D341Med (cell line): ENCODE data around the gene KLHL14.
A peak's percentile ranks its signal among the peaks of the same experiment; 100 is the strongest.
"Not testable (repeated sequence)": the region's sequence is repeated elsewhere in the genome, so short reads cannot be mapped to it uniquely, and the experiment has no call there.

Experiments used
- DNase-seq: peaks from one replicate; pipeline ENCODE4 v3.0.0; 2012; ENCODE audit warnings: low spot score

The KLHL14 gene

DNA sequence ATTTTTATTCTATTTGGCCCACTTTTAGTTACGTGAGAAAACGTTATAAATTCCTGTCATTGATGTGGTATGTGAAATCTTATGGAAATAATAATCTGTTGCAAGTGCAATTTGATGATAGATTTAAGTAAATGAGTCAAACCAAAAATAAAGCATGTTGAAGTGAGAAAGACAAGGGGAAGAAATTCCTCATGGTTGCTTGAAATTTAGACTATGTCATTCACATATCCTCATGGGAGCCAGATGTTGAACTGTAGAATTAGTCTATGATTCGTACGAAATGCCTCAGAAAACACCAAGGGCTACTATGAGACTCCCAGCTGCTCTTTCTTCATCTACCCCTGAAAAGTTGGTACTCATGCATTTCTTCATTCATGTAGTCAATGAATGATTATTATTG, 55.7 kb downstream of the KLHL14 start:
- DNase-seq, result no peak

DNA sequence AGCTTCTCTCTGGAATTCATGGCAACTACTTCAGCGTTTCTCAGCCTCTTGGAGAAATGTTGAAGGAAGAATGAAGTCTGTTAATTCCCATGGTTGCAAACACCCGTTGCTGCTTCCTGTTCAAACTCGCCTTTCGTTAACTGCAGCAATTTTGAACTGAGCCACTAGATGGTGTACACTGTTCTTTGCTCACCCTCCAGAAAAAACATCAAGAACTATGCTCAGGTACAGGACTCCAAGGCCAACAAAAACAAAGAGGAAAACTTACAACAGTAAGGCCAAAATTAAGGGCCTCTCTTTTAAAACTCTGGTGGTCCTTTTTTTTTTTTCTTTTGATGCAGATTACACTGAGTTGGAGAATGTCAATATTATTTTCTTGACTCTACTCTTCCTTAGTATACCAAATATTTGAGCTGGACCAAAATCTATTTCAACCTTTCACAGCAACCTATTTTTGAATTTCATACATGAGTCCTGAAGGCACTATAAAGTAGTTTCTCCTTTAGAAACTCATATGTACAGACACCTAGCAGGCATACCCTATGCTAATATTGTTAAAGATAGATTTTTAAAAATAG, 58.2 kb downstream of the KLHL14 start:
- DNase-seq, result peak; percentile 73

GRCh38 chr18:32712860-32713259, 60.0 kb downstream of the KLHL14 start:
- DNase-seq, result no peak

GRCh38 chr18:32711862-32712261, 61.0 kb downstream of the KLHL14 start:
- no peak for DNase-seq

- DNase-seq, result no peak
Observed at GRCh38 chr18:32707586-32707985, 65.2 kb downstream of the KLHL14 start.

DNA sequence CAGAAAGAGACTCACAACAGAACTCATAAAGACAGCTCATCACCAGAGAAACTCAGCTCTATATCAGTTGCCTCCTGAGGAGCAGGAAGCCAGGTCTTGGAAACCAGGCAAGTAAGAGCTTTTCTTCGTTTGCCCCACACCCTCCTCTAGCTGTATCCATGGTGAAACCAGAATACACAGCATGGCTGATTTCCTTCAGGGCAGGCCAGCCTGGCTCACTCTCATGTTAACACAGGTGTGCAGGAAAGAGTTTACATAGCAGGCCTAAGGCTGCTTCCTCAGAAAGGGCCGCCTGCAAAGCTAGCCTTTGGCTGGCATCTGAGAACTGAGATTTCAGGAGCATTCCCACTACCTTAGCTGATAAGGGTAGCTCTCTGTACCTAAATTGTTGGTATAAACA, 65.7 kb downstream of the KLHL14 start:
- DNase-seq, result no peak

DNA sequence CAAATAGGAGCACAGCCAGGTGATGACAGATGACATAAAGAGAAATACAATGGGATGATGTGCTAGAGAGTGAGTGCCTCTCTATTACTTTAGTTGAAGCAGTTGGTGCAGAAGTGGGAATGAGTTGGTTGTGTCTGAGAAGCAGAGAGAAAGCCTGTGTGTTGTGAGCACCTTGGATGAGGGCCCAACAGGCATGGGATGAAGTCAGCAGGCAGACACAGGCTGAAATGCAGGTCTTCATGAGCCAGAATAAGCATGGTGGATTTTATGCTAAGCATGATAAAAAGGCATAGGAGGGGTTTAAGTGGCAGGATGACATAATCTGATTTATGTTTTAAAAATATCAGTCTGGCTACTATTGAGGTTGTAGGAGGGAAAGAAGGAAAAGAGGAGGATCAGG, 71.5 kb downstream of the KLHL14 start:
- no peak for DNase-seq

DNA sequence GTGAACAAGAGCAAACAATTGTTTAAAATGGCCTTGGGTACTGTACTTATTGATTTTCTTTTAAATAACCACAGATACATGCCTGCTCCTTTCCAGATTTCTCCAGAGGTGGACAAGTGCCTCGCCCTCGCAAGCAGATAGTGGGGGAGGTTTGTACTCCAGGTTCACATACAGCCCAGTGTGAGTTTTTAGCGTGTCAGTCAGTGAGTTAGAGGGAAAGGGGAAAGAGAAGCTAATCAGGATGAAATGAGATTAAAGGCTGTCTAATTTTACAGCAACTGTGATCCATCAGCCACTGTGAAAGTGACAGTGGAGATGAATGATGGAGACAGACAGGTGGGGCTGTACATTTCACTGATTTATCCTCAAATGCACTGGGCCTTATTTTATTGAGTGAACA, 74.7 kb downstream of the KLHL14 start:
- DNase-seq, result no peak

- no peak for DNase-seq
Observed at GRCh38 chr18:32696376-32696775, 76.4 kb downstream of the KLHL14 start.

- no peak for DNase-seq
Observed at GRCh38 chr18:32695534-32695933, 77.3 kb downstream of the KLHL14 start.

- DNase-seq, result no peak
Observed at GRCh38 chr18:32688821-32689220, 84.0 kb downstream of the KLHL14 start.

DNA sequence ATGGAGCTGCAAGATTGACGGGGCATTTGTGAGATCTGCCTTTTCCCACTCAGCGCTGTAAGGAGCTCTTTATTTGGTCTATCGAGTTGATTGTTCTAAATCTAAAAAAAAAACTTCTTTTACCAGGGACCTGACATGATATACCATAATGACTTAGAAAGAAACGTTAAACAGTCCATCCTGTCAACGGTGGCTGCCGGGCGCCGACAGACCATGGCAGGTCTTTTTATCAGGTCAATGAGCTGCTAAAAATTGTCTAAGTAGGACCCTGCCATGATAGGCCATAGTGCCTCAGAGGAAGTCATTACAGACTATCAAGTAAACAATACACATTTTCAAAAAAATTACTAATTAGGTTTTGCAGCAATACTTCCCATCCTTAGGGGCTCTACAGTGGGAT, 87.9 kb downstream of the KLHL14 start:
- DNase-seq, result no peak

- no peak for DNase-seq
Observed at GRCh38 chr18:32684096-32684495, 88.7 kb downstream of the KLHL14 start.

DNA sequence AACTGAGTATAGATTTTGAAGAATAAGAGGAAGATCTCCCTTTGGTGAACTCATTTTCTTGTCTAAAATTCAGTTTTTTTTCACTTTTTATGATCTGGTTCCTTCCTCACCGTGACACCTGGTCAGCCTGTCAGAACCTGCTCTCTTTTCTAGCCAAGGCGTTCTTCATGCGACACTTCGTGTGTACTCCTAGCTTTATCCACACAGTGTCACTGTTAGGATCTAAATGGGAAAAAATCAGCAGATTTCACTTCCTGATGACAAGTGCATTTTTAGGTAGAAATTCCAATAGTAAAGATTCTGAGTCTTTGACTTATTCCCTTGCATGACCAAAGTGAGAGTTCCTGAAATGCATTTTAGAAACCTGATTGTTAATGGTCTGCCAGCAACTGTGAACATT, 89.8 kb downstream of the KLHL14 start:
- no peak for DNase-seq

- no peak for DNase-seq
Observed at GRCh38 chr18:32677578-32677977, 95.2 kb downstream of the KLHL14 start.

DNA sequence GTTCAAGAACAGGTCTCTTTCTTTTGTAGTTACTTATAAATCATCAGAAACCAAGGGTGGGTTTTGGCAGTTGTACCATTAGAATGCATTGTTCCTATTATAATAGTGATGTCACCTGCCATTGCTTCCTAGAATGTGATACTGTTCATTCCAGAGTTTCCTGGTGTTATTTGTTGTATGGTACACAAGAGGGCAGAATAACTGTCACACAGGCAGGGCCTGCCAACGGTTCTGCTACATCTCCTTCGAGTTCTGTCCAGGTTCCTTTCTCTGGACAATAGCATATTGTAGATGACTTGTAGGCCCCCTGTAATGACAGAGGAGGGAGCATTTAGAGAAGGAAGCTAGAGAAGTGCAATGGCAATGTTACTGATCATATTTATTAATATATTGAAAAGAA, 98.3 kb downstream of the KLHL14 start:
- peak; percentile 54 for DNase-seq

GRCh38 chr18:32672398-32672797, 100.4 kb downstream of the KLHL14 start:
- no peak for DNase-seq

DNA sequence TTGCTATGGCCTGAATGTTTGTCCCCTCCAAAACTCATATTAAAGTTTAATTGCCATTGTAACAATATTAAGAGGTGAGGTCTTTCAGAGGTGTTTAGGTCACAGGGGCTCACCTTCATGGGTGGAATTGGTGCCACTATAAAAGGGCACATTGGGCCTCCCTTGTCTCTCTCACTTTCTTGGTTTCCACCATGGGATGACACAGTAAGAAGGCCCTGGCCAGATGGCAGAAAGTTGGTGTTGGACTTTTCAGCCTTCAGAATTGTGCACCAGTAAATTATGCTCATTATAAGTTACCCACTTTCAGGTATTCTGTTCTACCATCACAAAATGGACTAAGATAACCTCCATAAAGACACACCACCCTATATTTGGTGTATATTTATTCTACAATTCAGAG, 102.1 kb downstream of the KLHL14 start:
- DNase-seq, result no peak

GRCh38 chr18:32669549-32670165, 103.2 kb downstream of the KLHL14 start:
- peak; percentile 44 for DNase-seq

DNA sequence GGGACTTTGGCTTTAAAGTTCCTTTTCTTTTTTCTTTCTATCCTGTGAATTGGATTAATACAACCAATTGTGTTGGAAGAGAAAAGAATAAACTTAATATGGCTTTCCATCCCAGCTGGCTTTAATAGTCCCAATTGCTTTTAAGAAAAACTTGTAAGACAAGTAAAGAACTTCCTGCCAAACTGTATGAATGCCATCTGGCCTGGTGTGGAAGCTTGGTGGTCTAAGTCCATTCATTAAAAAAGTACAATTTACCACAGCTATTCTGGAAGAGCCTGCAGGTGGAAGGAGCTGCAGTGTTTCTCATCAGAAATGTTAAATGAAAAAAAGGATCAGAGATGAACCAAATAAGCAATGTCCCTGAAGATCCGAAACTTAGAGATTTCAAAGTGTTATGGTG, 103.9 kb downstream of the KLHL14 start:
- DNase-seq, result no peak

- DNase-seq, result no peak
Observed at GRCh38 chr18:32661486-32662299, 111.1 kb downstream of the KLHL14 start.

- not testable (repeated sequence) for DNase-seq
Observed at GRCh38 chr18:32654507-32654906, 118.3 kb downstream of the KLHL14 start.

DNA sequence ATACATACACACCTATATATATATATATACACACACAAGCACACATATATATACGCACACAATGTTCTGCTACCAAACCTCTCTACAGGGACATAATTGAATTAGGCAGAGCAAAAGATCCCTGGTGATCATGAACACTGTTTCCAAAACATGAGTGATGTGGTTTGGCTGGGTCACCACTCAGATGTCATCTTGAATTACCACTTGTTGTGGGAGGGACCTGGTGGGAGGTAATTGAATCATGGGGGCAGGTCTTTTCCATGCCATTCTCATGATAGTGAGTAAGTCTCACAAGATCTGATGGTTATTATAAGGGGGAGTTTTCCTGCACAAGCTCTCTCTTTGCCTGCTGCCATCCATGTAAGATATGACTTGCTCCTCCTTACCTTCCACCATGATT, 135.2 kb downstream of the KLHL14 start:
- not testable (repeated sequence) for DNase-seq
